DND-41 (cell line): ENCODE results near the gene NELL2.

ENCODE experiments used
- EZH2 ChIP-seq: IDR thresholded peaks from 3 replicates; pipeline ENCODE4 v1.6.1; 2012; ENCODE audit warnings: borderline replicate concordance, low read depth, mild to moderate bottlenecking, moderate library complexity, low read length, inconsistent platforms; ENCODE audit not compliant: severe bottlenecking
- TF ChIP-seq, protein P1 (sequence below): IDR thresholded peaks from 2 replicates; pipeline ENCODE4 v1.5.1; 2012; ENCODE audit warnings: borderline replicate concordance, low read length, moderate library complexity, mild to moderate bottlenecking; ENCODE audit not compliant: poor library complexity, severe bottlenecking; ENCODE audit errors: extremely low read depth

DNA sequence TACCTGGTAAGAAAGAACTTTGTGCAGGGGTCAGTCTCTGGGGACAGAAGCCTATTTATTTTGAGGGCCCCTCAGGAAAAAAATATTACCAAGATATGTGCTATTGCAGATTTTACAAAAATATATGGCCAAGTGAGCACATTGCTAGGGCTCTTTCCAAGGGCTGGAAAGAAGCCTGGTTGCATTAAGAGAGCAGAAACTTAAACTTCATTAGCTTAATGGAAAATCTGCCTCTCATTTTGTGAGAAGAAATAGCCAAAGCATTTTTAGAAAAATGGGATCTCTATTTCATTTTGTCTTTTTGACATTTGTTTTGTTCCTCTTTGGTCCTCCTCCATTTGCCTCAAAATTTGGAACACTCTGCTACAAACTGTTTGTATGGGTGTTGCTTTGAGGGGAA, 283.5 kb downstream of the NELL2 start:
- TF ChIP-seq, protein P1, sequence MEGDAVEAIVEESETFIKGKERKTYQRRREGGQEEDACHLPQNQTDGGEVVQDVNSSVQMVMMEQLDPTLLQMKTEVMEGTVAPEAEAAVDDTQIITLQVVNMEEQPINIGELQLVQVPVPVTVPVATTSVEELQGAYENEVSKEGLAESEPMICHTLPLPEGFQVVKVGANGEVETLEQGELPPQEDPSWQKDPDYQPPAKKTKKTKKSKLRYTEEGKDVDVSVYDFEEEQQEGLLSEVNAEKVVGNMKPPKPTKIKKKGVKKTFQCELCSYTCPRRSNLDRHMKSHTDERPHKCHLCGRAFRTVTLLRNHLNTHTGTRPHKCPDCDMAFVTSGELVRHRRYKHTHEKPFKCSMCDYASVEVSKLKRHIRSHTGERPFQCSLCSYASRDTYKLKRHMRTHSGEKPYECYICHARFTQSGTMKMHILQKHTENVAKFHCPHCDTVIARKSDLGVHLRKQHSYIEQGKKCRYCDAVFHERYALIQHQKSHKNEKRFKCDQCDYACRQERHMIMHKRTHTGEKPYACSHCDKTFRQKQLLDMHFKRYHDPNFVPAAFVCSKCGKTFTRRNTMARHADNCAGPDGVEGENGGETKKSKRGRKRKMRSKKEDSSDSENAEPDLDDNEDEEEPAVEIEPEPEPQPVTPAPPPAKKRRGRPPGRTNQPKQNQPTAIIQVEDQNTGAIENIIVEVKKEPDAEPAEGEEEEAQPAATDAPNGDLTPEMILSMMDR, result no peak
- TF ChIP-seq EZH2, result no peak
